Activated naive CD4-positive, alpha-beta T cell treated with anti-CD3 and anti-CD28 coated beads, Interleukin-2, amount 50 U/mL, for 72 hours (primary cell): ENCODE measurements around the gene POLR2M. TPM values are rescaled to one million over a fixed set of nuclear protein-coding genes. Genes with fewer than 3 reads are reported as not detected.

Experiments used
- ATAC-seq, 2 donors: fragments of 150-1000 bp; cut with Tn5 transposase; 2 replicates each; pipeline ENCODE4 v1.10.0; 2021; ENCODE audit warnings: mild to moderate bottlenecking in 2 of 2, moderate library complexity in 2 of 2
- DNase-seq, 2 donors: peaks; one replicate each; pipeline ENCODE4 v3.0.0; 2021 to 2022; ENCODE audit warnings: low spot score in 2 of 2
- H3K27ac Mint-ChIP-seq, 2 donors: one replicate each; pipeline ENCODE4 v1.8.0; 2022; ENCODE audit warnings: mild to moderate bottlenecking in 2 of 2, mixed read lengths in 2 of 2
- H3K36me3 Mint-ChIP-seq, 2 donors: one replicate each; pipeline ENCODE4 v1.8.0; 2022; ENCODE audit warnings: mixed read lengths in 2 of 2
- H3K9me3 Mint-ChIP-seq, 2 donors: one replicate each; pipeline ENCODE4 v1.8.0; 2022; ENCODE audit warnings: mixed read lengths in 2 of 2
- total RNA-seq, 2 donors: library from RNA; stranded (reverse); gene quantifications; one replicate each; pipeline ENCODE4 v1.2.3, GENCODE V29; 2022

Gene POLR2M
- total RNA-seq, 2 donors from 2014 or later = 87.6 to 94.1 TPM

DNA sequence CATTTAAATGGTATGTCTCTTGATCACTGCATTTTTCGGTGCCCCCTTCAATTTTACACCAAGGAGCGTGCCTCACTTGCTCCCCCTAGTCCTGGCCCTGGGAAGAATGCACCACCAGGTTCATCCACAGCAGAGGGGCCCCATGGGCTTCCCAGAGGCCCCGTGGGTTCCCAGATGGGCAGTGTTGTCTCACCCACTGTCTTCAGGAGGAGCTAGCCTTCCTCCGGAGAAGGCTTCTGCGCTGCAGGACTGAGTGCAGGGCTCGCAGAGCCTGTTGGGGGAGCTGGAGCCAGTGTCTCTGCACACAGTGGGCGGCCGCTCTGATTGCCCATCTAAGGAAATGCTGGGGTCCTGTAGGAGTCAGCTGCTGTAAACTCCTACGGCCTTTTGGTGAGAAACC is 45.9 kb downstream of the POLR2M start:
- no peak overlapping the region for H3K27ac Mint-ChIP-seq
- ATAC-seq = no peak
- no peaks in the 10 kb centered on the region for H3K9me3 Mint-ChIP-seq
- no peaks in the 10 kb centered on the region for H3K36me3 Mint-ChIP-seq
- no peak for DNase-seq

DNA sequence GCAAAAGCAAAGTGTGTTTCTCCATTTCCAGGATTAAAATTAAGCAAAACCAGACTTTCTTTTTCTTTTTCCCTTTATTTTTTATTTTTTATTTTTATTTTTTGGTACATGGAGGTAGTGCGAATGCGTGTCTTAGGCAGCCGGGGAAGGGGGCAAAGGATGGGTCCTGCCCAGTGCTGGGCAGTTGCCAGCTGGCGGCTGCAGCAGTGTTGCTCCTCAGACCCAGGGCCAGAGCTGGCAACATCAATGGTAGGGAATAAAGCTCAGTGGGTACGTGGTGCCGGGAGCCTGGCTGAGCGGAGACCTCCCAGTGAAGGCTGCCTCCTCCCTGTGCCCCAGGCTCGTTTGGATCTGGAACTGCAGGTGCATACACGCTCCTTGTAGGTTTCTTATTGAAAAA is 46.3 kb downstream of the POLR2M start:
- Mint-ChIP-seq H3K9me3 (no peaks in the 10 kb centered on the region), H3K27ac (no peak overlapping the region), H3K36me3 (no peaks in the 10 kb centered on the region)
- DNase-seq (no peak), ATAC-seq (no peak)

DNA sequence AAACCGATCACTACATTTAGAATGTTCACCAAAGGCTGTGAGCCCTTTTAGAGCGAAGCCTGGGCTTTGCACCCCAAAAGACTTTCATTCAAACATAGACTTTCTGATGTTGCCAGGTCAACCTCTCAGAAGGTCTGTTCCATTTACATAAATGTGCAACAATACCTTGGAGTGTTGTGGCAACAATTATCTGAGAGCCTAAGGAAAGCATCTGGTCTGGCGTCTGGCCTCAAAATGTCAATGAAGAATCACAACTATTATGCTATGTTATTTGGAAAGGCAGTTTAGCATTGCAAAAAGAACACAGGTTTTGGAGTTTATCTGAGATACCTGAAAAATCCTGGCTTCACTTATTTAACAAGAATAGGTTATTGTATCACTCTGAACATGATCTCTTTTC is 50.0 kb downstream of the POLR2M start:
- Mint-ChIP-seq H3K27ac (no peak overlapping the region), H3K9me3 (no peaks in the 10 kb centered on the region), H3K36me3 (no peaks in the 10 kb centered on the region)
- no peak for DNase-seq
- ATAC-seq = no peak

DNA sequence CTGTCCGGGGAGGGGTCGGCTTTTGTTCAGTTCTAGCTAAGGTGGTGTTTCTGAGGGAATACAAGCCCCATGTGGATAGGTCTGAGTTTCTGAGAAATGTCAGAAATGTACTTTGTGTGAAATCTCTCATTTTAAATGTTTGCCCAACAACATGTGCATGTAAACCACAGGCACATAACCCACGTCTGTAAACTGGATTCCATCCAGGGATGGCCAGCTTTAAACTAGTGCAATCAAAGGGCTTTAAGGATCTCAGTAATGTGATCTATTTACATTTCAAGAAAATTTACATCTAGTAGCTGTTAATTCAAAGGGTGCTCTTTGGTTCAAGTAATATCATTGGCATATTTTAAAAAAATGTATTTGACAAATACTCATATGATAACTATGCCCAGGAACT is 52.0 kb downstream of the POLR2M start:
- no peak overlapping the region for H3K27ac Mint-ChIP-seq
- H3K36me3 Mint-ChIP-seq = peaks cover 0 to 4% of the 10 kb centered on the region in 2 donors
- DNase-seq (no peak), ATAC-seq (no peak)
- no peaks in the 10 kb centered on the region for H3K9me3 Mint-ChIP-seq

DNA sequence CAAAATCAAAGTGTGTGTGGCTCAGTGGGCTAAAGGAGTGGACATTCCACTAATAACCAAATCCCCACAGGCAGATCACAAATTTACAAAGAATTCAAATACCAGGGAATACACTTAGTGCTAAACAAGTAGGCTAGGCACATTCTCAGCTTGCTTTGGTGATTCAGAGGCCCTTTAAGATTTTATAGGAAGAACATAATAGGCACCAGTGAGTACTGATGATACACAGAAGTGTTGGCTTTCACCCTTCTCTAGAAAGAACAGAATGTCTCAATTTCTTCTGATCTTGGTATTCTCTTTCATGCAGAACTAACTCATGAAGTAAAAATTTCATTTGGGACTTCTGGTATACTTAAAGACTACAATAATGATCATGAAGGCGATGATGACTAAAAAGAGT is 55.0 kb downstream of the POLR2M start:
- ATAC-seq (no peak), DNase-seq (no peak)
- H3K9me3 Mint-ChIP-seq = no peaks in the 10 kb centered on the region
- H3K27ac Mint-ChIP-seq = no peak overlapping the region
- peaks cover 0 to 4% of the 10 kb centered on the region in 2 donors for H3K36me3 Mint-ChIP-seq

DNA sequence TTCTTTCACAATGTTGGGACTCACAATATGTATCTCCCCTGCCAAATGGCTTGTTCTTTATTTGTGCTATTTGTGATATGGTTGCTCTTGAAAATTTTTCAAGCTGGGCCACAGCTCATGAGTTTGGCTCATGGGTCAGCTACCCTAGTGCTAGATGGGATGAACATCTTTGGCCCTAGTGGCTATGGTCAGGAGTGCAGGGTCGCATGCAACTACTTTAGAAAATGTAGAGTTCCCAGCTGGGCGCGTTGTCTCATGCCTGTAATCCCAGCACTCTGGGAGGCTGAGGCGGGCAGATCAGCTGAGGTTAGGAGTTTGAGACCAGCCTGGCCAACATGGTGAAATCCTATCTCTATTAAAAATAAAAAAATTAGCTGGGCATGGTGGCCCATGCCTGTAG is 55.8 kb downstream of the POLR2M start:
- DNase-seq = no peak
- no peak overlapping the region for H3K27ac Mint-ChIP-seq
- ATAC-seq = no peak
- H3K36me3 Mint-ChIP-seq = peaks cover 0 to 4% of the 10 kb centered on the region in 2 donors
- H3K9me3 Mint-ChIP-seq = no peaks in the 10 kb centered on the region

DNA sequence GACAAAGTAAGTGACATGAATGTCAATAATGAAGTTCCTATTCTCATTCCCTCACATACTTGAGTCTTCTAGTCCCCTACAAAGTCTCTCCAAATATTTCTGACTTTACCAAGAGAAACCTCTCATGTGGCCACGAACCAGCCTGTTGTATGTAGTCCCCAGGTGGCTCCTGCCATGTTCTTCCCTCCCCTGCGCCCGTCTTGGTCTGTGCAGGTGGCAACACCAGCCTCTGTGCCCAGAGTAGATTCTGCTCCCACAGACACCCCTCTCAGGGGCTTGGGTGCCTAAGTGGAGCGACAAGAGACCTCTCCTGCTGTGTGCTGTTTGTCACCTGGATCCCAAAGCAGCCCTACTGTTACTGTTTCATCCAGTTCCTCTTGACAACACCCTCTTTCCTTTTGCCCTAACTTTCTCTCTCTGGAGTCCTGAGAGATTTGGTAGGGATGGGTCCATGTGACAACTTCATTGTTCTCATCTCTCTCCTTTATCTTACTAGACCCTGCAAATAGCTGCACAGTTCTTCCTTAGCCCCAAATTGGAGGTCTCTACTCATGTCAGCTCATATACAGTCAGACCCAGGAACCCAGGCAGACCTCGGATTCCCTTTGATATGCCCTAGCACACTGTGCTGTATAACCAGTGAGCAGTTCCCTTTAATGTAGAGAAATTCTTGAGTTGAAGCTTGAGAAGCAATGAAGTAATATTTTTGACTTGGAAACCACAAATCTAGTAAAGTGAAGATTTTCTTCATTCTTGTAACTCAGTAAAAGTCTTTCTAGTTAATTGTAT is 56.9 kb downstream of the POLR2M start:
- Mint-ChIP-seq H3K36me3 (peaks cover 0 to 4% of the 10 kb centered on the region in 2 donors), H3K27ac (no peak overlapping the region)

More for the DNA sequence above, 56.9 kb downstream of the POLR2M start:
- H3K9me3 Mint-ChIP-seq = no peaks in the 10 kb centered on the region
- no peak for DNase-seq
- no peak for ATAC-seq

Other genes with a start within 250 kb of the POLR2M start
- gene MYZAP, start 114.8 kb upstream of the POLR2M start, total RNA-seq = under 1 TPM in 1 of 2 donors, not detected in 1; 0.20 TPM